Smooth muscle cell (in vitro differentiated cells): ENCODE data around the gene KRT76. TPM values are rescaled to one million over a fixed set of nuclear protein-coding genes. Genes with fewer than 3 reads are reported as not detected.
"Not testable (repeated sequence)": the region's sequence is repeated elsewhere in the genome, so short reads cannot be mapped to it uniquely, and the experiment has no call there.

Experiments used
- DNase-seq: peaks from one replicate; lab custom pipeline; 2025; ENCODE audit not compliant: unreplicated experiment; lab: John Stamatoyannopoulos, UW
- H2AFZ ChIP-seq: fragments of 200-600 bp; sonication (generic); 2 replicates; pipeline ENCODE4 v1.6.0; 2016; ENCODE audit warnings: antibody characterized with exemption, low read depth, mild to moderate bottlenecking
- H3F3A ChIP-seq: fragments of 200-600 bp; sonication (generic); 2 replicates; pipeline ENCODE4 v1.6.0; 2017; ENCODE audit warnings: antibody characterized with exemption, low read depth
- H3K27ac ChIP-seq: fragments of 200-600 bp; sonication (generic); 2 replicates; pipeline ENCODE4 v1.5.1; 2016; ENCODE audit warnings: low read depth, mild to moderate bottlenecking
- H3K27me3 ChIP-seq: fragments of 200-600 bp; sonication (generic); 2 replicates; pipeline ENCODE4 v1.6.1; 2016; ENCODE audit warnings: low read depth, mild to moderate bottlenecking
- H3K36me3 ChIP-seq: fragments of 200-600 bp; sonication (generic); 2 replicates; pipeline ENCODE4 v1.5.1; 2016; ENCODE audit warnings: low read depth
- H3K4me1 ChIP-seq: fragments of 200-600 bp; sonication (generic); 2 replicates; pipeline ENCODE4 v1.5.1; 2016; ENCODE audit warnings: low read depth
- H3K4me2 ChIP-seq: fragments of 200-600 bp; sonication (generic); 2 replicates; pipeline ENCODE4 v1.6.0; 2016; ENCODE audit warnings: mild to moderate bottlenecking
- H3K4me3 ChIP-seq: fragments of 200-600 bp; sonication (generic); 2 replicates; pipeline ENCODE4 v1.5.1; 2016; ENCODE audit warnings: mild to moderate bottlenecking
- H3K79me2 ChIP-seq: fragments of 200-600 bp; sonication (generic); 2 replicates; pipeline ENCODE4 v1.6.0; 2016; ENCODE audit warnings: low read depth, mild to moderate bottlenecking
- H3K9ac ChIP-seq: fragments of 200-600 bp; sonication (generic); 2 replicates; pipeline ENCODE4 v1.6.0; 2016; ENCODE audit warnings: low read depth
- H3K9me3 ChIP-seq: fragments of 200-600 bp; sonication (generic); replicated peaks from 2 replicates; pipeline ENCODE4 v1.5.1; 2016; ENCODE audit warnings: low read depth
- H4K20me1 ChIP-seq: fragments of 200-600 bp; sonication (generic); 2 replicates; pipeline ENCODE4 v1.6.0; 2016; ENCODE audit warnings: low read depth
- CTCF ChIP-seq: fragments of 200-600 bp; sonication (generic); IDR thresholded peaks from 2 replicates; pipeline ENCODE4 v1.5.1; 2017; ENCODE audit warnings: borderline replicate concordance, mild to moderate bottlenecking, antibody characterized with exemption; ENCODE audit not compliant: insufficient read depth, poor library complexity, severe bottlenecking
- WGBS: methylation state at CpG from one replicate; pipeline ENCODE4 v1.1.7; 2016; ENCODE audit warnings: low lambda C conversion rate; 5-methylcytosine and 5-hydroxymethylcytosine counted together
- polyA plus RNA-seq: library from polyadenylated mRNA; unstranded; fragments of >200 nt; fragmentation: Nextera tagmentation; extraction: Ambion mirVana; gene quantifications from 2 replicates; pipeline ENCODE4 v1.2.1, GENCODE V29; 2016
- total RNA-seq: library from RNA; depleted of rRNA; stranded (reverse); fragments of >200 nt; gene quantifications from 2 replicates; pipeline ENCODE4 v1.2.3, GENCODE V29; 2014

KRT76 gene
- total and polyA plus RNA-seq, 2 experiments from 2014 or later, result not detected

- H2AFZ ChIP-seq, result no peak overlapping the region
- no peak for TF ChIP-seq CTCF
- no peak for DNase-seq
- no peak overlapping the region for H3K4me2 ChIP-seq
- no peaks in the 10 kb centered on the region for H3K36me3 ChIP-seq
- peaks cover 5% of the 10 kb centered on the region for H3K27me3 ChIP-seq
- 92% methylated on average over 2 of the region's 2 CpGs for WGBS
- H3K79me2 ChIP-seq, result no peaks in the 10 kb centered on the region
- no peaks in the 10 kb centered on the region for H3K4me1 ChIP-seq
- H3F3A ChIP-seq, result no peaks in the 10 kb centered on the region
- no peak overlapping the region for H3K27ac ChIP-seq
- H3K4me3 ChIP-seq, result no peak overlapping the region
- no peaks in the 10 kb centered on the region for H4K20me1 ChIP-seq
- no peak overlapping the region for H3K9ac ChIP-seq
- no peaks in the 10 kb centered on the region for H3K9me3 ChIP-seq
Observed at GRCh38 chr12:52761802-52762201, 15.3 kb downstream of the KRT76 start.

GRCh38 chr12:52761218-52761617 lies 15.9 kb downstream of the KRT76 start:
- not testable (repeated sequence) for H4K20me1 ChIP-seq, H3K27me3 ChIP-seq, H3K9me3 ChIP-seq, H3K27ac ChIP-seq, H3K36me3 ChIP-seq, H3K9ac ChIP-seq, H3K4me2 ChIP-seq, H3K4me3 ChIP-seq, H3K79me2 ChIP-seq, H3F3A ChIP-seq, H3K4me1 ChIP-seq, H2AFZ ChIP-seq, DNase-seq
- 75% methylated on average over 8 of the region's 8 CpGs for WGBS

GRCh38 chr12:52760623-52761022 lies 16.5 kb downstream of the KRT76 start:
- Histone ChIP-seq H3K9me3 (no peaks in the 10 kb centered on the region), H3K27me3 (peaks cover 8% of the 10 kb centered on the region), H2AFZ (no peak overlapping the region), H3K36me3 (no peaks in the 10 kb centered on the region), H3K4me1 (no peaks in the 10 kb centered on the region), H3F3A (no peaks in the 10 kb centered on the region), H3K9ac (no peak overlapping the region), H3K79me2 (no peaks in the 10 kb centered on the region), H3K27ac (no peak overlapping the region), H3K4me3 (no peak overlapping the region), H3K4me2 (no peak overlapping the region), H4K20me1 (no peaks in the 10 kb centered on the region)
- DNase-seq, result no peak
- no peak for TF ChIP-seq CTCF

GRCh38 chr12:52759695-52760094 lies 17.4 kb downstream of the KRT76 start:
- Histone ChIP-seq H3K27me3 (peaks cover 9% of the 10 kb centered on the region), H3K9me3 (no peaks in the 10 kb centered on the region), H2AFZ (no peak overlapping the region), H3K79me2 (no peaks in the 10 kb centered on the region), H3F3A (no peaks in the 10 kb centered on the region), H3K9ac (no peak overlapping the region), H3K4me2 (no peak overlapping the region), H4K20me1 (no peaks in the 10 kb centered on the region), H3K4me3 (no peak overlapping the region), H3K27ac (no peak overlapping the region), H3K4me1 (no peaks in the 10 kb centered on the region), H3K36me3 (no peaks in the 10 kb centered on the region)
- no peak for DNase-seq
- WGBS, result 68% methylated on average over 2 of the region's 2 CpGs
- no peak for TF ChIP-seq CTCF
